B cell (primary cell): Measurements from ENCODE around the gene RERE.

Experiments used
- CTCF ChIP-seq: fragments of 200-600 bp; IDR thresholded peaks from one replicate; pipeline ENCODE4 v1.8.0; 2022; ENCODE audit warnings: antibody characterized with exemption, mild to moderate bottlenecking
- EZH2 ChIP-seq: IDR thresholded peaks from 2 replicates; pipeline ENCODE4 v1.6.1; 2012; ENCODE audit warnings: borderline replicate concordance, low read depth, mild to moderate bottlenecking, moderate library complexity, low read length; ENCODE audit not compliant: insufficient read depth, poor library complexity, severe bottlenecking

GRCh38 chr1:8632102-8632501 lies 185.3 kb downstream of the RERE start:
- no peak for TF ChIP-seq CTCF
- no peak for TF ChIP-seq EZH2
